ENCODE results near the gene CD96.

Gene CD96

GRCh38 chr3:111650378-111651275 lies 108.6 kb downstream of the CD96 start:
- TF ChIP-seq GABPA (IDR thresholded peaks at IDR 0.05; ENCODE audit: low read depth) (no peak), CTCF (IDR thresholded peaks at IDR 0.05; ENCODE audit: insufficient read depth, low read length) (no peak), SPI1 (IDR thresholded peaks at IDR 0.05; ENCODE audit: borderline replicate concordance, low read depth) (no peak), POLR2AphosphoS5 (IDR thresholded peaks at IDR 0.05; ENCODE audit: low read depth) (no peak)
- TF ChIP-seq, protein P1, sequence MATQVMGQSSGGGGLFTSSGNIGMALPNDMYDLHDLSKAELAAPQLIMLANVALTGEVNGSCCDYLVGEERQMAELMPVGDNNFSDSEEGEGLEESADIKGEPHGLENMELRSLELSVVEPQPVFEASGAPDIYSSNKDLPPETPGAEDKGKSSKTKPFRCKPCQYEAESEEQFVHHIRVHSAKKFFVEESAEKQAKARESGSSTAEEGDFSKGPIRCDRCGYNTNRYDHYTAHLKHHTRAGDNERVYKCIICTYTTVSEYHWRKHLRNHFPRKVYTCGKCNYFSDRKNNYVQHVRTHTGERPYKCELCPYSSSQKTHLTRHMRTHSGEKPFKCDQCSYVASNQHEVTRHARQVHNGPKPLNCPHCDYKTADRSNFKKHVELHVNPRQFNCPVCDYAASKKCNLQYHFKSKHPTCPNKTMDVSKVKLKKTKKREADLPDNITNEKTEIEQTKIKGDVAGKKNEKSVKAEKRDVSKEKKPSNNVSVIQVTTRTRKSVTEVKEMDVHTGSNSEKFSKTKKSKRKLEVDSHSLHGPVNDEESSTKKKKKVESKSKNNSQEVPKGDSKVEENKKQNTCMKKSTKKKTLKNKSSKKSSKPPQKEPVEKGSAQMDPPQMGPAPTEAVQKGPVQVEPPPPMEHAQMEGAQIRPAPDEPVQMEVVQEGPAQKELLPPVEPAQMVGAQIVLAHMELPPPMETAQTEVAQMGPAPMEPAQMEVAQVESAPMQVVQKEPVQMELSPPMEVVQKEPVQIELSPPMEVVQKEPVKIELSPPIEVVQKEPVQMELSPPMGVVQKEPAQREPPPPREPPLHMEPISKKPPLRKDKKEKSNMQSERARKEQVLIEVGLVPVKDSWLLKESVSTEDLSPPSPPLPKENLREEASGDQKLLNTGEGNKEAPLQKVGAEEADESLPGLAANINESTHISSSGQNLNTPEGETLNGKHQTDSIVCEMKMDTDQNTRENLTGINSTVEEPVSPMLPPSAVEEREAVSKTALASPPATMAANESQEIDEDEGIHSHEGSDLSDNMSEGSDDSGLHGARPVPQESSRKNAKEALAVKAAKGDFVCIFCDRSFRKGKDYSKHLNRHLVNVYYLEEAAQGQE (IDR thresholded peaks at IDR 0.05; ENCODE audit: insufficient replicate concordance, low read depth) = no peak
- Histone ChIP-seq H3K4me3 (replicated peaks; ENCODE audit: insufficient read depth, low read length) (no peak overlapping the region), H3K27me3 (ENCODE audit: insufficient read depth, poor library complexity, severe bottlenecking) (no peaks in the 10 kb centered on the region), H3K27ac (replicated peaks) (no peak overlapping the region)
- no peak for DNase-seq (ENCODE audit: low read depth in 1 of 2, low spot score in 1 of 2)

GRCh38 chr3:111652492-111653180 lies 110.6 kb downstream of the CD96 start:
- Histone ChIP-seq H3K27ac (replicated peaks) (no peak overlapping the region), H3K4me3 (replicated peaks; ENCODE audit: insufficient read depth, low read length) (no peak overlapping the region), H3K27me3 (ENCODE audit: insufficient read depth, poor library complexity, severe bottlenecking) (no peaks in the 10 kb centered on the region)
- no peak for TF ChIP-seq POLR2AphosphoS5 (IDR thresholded peaks at IDR 0.05; ENCODE audit: low read depth)
- no peak for DNase-seq (ENCODE audit: low read depth in 1 of 2, low spot score in 1 of 2)

- TF ChIP-seq POLR2AphosphoS5 (IDR thresholded peaks at IDR 0.05; ENCODE audit: low read depth) = no peak
- no peak for TF ChIP-seq GABPA (IDR thresholded peaks at IDR 0.05; ENCODE audit: low read depth)
- TF ChIP-seq, protein P1 (IDR thresholded peaks at IDR 0.05; ENCODE audit: insufficient replicate concordance, low read depth) = no peak
- TF ChIP-seq SPI1 (IDR thresholded peaks at IDR 0.05; ENCODE audit: borderline replicate concordance, low read depth) = no peak
- TF ChIP-seq CTCF (IDR thresholded peaks at IDR 0.05; ENCODE audit: insufficient read depth, low read length) = no peak
- Histone ChIP-seq H3K27me3 (ENCODE audit: insufficient read depth, poor library complexity, severe bottlenecking) (no peaks in the 10 kb centered on the region), H3K4me3 (replicated peaks; ENCODE audit: insufficient read depth, low read length) (no peak overlapping the region), H3K27ac (replicated peaks) (no peak overlapping the region)
- DNase-seq (ENCODE audit: low read depth in 1 of 2, low spot score in 1 of 2) = no peak
Observed at GRCh38 chr3:111653766-111654165, 111.8 kb downstream of the CD96 start.

- no peaks in the 10 kb centered on the region for H3K27me3 ChIP-seq (ENCODE audit: insufficient read depth, poor library complexity, severe bottlenecking)
- no peak overlapping the region for H3K27ac ChIP-seq (replicated peaks)
- TF ChIP-seq, protein P1 (IDR thresholded peaks at IDR 0.05; ENCODE audit: insufficient replicate concordance, low read depth) = no peak
- no peak overlapping the region for H3K4me3 ChIP-seq (replicated peaks; ENCODE audit: insufficient read depth, low read length)
- no peak for DNase-seq (ENCODE audit: low read depth in 1 of 2, low spot score in 1 of 2)
Observed at GRCh38 chr3:111662012-111662411, 120.0 kb downstream of the CD96 start.

Measured in HL-60 (cell line).